ENCODE data around the gene NOX3. TPM values are rescaled to one million over a fixed set of nuclear protein-coding genes. Genes with fewer than 3 reads are reported as not detected.

NOX3 gene
- total and polyA plus RNA-seq, 2 of the 8 experiments (the other 6 are each of a cell fraction or from before 2014, with no cell fraction given) = not detected

- Histone ChIP-seq H3K79me1 (ENCODE audit: low read depth, low read length) (no peaks in the 10 kb centered on the region), H3K27me3 (replicated peaks in 1 of 4; ENCODE audit: control insufficient read depth in 3 of 4, extremely low read depth in 1 of 4, insufficient read depth in 3 of 4, low read length in 3 of 4) (no peaks in the 10 kb centered on the region), H3K4me3 (ENCODE audit: extremely low read depth in 1 of 4, insufficient read depth in 2 of 4, low read depth in 3 of 4, low read length in 4 of 4) (no peak overlapping the region), H3K79me2 (ENCODE audit: control insufficient read depth in 1 of 2, insufficient read depth in 2 of 2, low read length in 2 of 2) (no peaks in the 10 kb centered on the region), H2BK15ac (ENCODE audit: low read length) (no peak overlapping the region), H4K20me1 (replicated peaks in 1 of 2; ENCODE audit: control insufficient read depth in 1 of 2, insufficient read depth in 2 of 2, low read length in 2 of 2) (no peaks in the 10 kb centered on the region), H3K18ac (ENCODE audit: extremely low read depth, low read length) (no peak overlapping the region), H3K27ac (ENCODE audit: low read depth, low read length) (no peak overlapping the region), H3K23me2 (ENCODE audit: low read depth, low read length) (no peaks in the 10 kb centered on the region; the same call in 1 of the 2 replicates), H2BK5ac (ENCODE audit: low read depth, low read length) (no peak overlapping the region), H3K9me3 (ENCODE audit: insufficient read depth in 2 of 2, low read depth in 1 of 2, low read length in 1 of 2) (no peaks in the 10 kb centered on the region), H2BK12ac (ENCODE audit: low read depth, low read length) (no peak overlapping the region), H2BK120ac (replicated peaks; ENCODE audit: low read depth, low read length) (no peak overlapping the region), H3K4me2 (ENCODE audit: insufficient read depth in 1 of 2, low read depth in 2 of 2, low read length in 2 of 2) (no peak overlapping the region), H3K36me3 (ENCODE audit: control insufficient read depth in 2 of 4, insufficient read depth in 4 of 4, low read length in 3 of 4) (no peaks in the 10 kb centered on the region), H2AK5ac (ENCODE audit: low read depth, low read length) (no peak overlapping the region), H3K56ac (replicated peaks; ENCODE audit: insufficient read length, low read depth, low read length) (no peak overlapping the region), H3K23ac (ENCODE audit: insufficient read length) (no peak overlapping the region), H4K8ac (ENCODE audit: extremely low read depth, insufficient read depth, low read length) (no peak overlapping the region), H3K9ac (replicated peaks in 1 of 4; ENCODE audit: extremely low read depth in 1 of 4, low read depth in 3 of 4, low read length in 3 of 4) (no peak overlapping the region), H4K91ac (replicated peaks; ENCODE audit: insufficient read length, low read length) (no peak overlapping the region), H3K4ac (replicated peaks; ENCODE audit: insufficient read length, low read depth, low read length) (no peak overlapping the region), H2AFZ (ENCODE audit: low read length) (no peak overlapping the region), H2BK20ac (ENCODE audit: low read length) (no peak overlapping the region), H4K5ac (ENCODE audit: insufficient read length, low read depth, low read length) (no peak overlapping the region), H3K14ac (ENCODE audit: insufficient read length) (no peak overlapping the region), H3K4me1 (replicated peaks in 1 of 4; ENCODE audit: control insufficient read depth in 3 of 4, insufficient read depth in 4 of 4, low read length in 3 of 4) (peaks cover 2 to 3% (median 2%) of the 10 kb centered on the region in 4 experiments; a peak in 5 of 7 replicates)
- ChIA-PET POLR2A (ENCODE audit: partially characterized antibody) (no interaction called here), CTCF (ENCODE audit: partially characterized antibody) (interaction anchor here (0.9 to 1.6 kb wide), 3 partner anchors 11 to 78 kb away, joined by 3 to 8 read pairs (median 3); no protein-coding TSS in a partner anchor)
- no peak for DNase-seq (ENCODE audit: low read depth in 1 of 2, low spot score in 2 of 2)
- 91% methylated on average over 3 of the region's 3 CpGs; no CpG with 5 or more reads in 1 of the 2 experiments for WGBS, 2 experiments (ENCODE audit: extremely low coverage in 1 of 2, insufficient coverage in 1 of 2, insufficient read length in 1 of 2, insufficient replicate concordance in 2 of 2, low coverage in 1 of 2, low lambda C conversion rate in 2 of 2, missing lambda C conversion rate in 1 of 2)
- no peak for FAIRE-seq
- TF ChIP-seq CEBPB (IDR thresholded peaks at IDR 0.05; ENCODE audit: low read depth, low read length) = no peak
- TF ChIP-seq E2F6 (IDR thresholded peaks at IDR 0.05) = no peak
- TF ChIP-seq BRCA1 (IDR thresholded peaks at IDR 0.05; ENCODE audit: low read depth, low read length) = no peak
- no peak for TF ChIP-seq BACH1 (IDR thresholded peaks at IDR 0.05; ENCODE audit: low read length)
- TF ChIP-seq HDAC6 (IDR thresholded peaks at IDR 0.05; ENCODE audit: low read depth, low read length) = no peak
- no peak for TF ChIP-seq EP300 (IDR thresholded peaks at IDR 0.05; ENCODE audit: borderline replicate concordance in 1 of 2, low read depth in 2 of 2, low read length in 2 of 2)
- no peak for TF ChIP-seq KDM5A (IDR thresholded peaks at IDR 0.05; ENCODE audit: low read length)
- TF ChIP-seq TCF12 (IDR thresholded peaks at IDR 0.05; ENCODE audit: low read depth, low read length) = no peak
- no peak for TF ChIP-seq JUND (IDR thresholded peaks at IDR 0.05; ENCODE audit: low read length)
- no peak for TF ChIP-seq RNF2 (IDR thresholded peaks at IDR 0.05; ENCODE audit: borderline replicate concordance, low read depth, low read length, missing control alignments, poor library complexity, severe bottlenecking)
Measured at GRCh38 chr6:155417454-155417853, 38.2 kb downstream of the NOX3 start.
